ENCODE results near the gene SEC11A.

The SEC11A gene

DNA sequence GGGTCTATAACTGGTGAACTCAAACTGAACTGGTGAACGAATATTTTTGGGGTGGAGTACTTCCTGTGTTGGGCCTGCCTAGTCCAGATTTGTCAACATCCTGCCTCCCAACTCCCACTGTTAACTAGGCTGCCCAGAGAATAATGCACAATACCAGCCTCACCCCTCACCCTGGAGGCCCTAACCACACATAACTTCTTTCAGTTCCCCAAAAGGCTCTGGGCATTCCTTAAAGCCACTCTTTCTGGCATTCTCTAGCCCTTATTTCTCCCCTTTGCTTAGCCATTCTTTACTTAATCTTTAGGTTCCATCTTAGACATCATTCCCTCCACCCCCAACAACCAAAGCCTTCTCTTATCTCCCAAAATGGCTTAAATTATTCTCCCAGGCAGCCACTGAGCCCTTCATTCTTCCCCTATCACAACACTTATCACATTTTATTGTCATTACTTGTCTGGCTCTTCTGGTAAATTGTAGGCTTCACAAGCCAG is 9.1 kb upstream of the SEC11A start:
- peak; percentile 25 for DNase-seq (ENCODE audit: extremely low spot score)
- TF ChIP-seq, protein P1, sequence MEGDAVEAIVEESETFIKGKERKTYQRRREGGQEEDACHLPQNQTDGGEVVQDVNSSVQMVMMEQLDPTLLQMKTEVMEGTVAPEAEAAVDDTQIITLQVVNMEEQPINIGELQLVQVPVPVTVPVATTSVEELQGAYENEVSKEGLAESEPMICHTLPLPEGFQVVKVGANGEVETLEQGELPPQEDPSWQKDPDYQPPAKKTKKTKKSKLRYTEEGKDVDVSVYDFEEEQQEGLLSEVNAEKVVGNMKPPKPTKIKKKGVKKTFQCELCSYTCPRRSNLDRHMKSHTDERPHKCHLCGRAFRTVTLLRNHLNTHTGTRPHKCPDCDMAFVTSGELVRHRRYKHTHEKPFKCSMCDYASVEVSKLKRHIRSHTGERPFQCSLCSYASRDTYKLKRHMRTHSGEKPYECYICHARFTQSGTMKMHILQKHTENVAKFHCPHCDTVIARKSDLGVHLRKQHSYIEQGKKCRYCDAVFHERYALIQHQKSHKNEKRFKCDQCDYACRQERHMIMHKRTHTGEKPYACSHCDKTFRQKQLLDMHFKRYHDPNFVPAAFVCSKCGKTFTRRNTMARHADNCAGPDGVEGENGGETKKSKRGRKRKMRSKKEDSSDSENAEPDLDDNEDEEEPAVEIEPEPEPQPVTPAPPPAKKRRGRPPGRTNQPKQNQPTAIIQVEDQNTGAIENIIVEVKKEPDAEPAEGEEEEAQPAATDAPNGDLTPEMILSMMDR (IDR thresholded peaks at IDR 0.05; ENCODE audit: control extremely low read depth, extremely low read depth, low read depth, missing control alignments): no peak
- POLR2A ChIA-PET: no interaction called here
- CTCF ChIA-PET: interaction anchor here (1.7 to 1.9 kb wide), 2 partner anchors 9 to 10 kb away, joined by 4 to 10 read pairs; partner anchors contain the start of gene SEC11A

DNA sequence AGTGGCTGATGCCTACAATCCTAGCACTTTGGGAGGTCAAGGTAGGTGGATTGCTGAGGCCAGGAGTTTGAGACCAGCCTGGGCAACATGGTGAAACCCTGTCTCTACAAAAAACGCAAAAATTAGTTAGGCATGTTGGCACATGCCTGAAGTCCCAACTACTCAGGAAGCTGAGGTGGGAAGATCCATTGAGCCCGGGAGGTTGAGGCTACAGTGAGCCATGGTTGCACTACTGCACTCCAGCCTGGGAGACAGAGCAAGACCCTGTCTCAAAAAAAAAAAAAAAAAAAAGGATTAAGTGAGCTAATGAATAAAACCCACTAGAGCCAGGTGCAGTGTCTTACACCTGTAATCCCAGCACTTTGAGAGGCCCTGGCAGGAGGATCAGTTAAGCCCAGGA is 6.7 kb upstream of the SEC11A start:
- POLR2A ChIA-PET: interaction anchor here (0.7 kb wide), 1 partner anchor 355 kb away, joined by 4 read pairs; no protein-coding TSS in a partner anchor

DNA sequence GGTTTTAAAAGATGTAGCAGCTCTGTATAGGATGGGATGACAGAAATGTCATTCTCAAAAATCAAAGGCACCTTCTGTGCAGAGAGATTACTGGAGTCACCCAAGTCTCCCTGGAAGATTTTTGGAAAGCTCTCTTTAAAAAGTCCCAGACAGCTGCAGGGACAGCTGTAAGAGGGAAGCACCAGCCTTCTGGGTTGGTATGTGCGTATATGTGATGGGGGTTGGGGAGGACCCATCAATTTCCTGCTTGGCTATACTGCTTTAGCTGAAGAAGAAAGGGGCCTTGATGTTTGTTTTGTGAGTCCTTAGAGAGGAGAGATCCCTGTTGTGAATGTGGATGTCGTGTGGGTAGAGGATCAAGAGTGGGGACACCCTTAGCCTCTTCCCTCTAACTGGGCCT is 5.4 kb upstream of the SEC11A start:
- CTCF ChIA-PET: interaction anchor here (1.1 kb wide), 3 partner anchors 11 to 21 kb away, joined by 3 to 4 read pairs (median 3); no protein-coding TSS in a partner anchor

More for the DNA sequence above, 6.7 kb upstream of the SEC11A start:
- DNase-seq (ENCODE audit: extremely low spot score): no peak
- TF ChIP-seq, protein P1 (IDR thresholded peaks at IDR 0.05; ENCODE audit: control extremely low read depth, extremely low read depth, low read depth, missing control alignments): no peak
- CTCF ChIA-PET: interaction anchor here (0.9 to 1.1 kb wide), 2 partner anchors 17 to 20 kb away, joined by 3 read pairs; no protein-coding TSS in a partner anchor

DNA sequence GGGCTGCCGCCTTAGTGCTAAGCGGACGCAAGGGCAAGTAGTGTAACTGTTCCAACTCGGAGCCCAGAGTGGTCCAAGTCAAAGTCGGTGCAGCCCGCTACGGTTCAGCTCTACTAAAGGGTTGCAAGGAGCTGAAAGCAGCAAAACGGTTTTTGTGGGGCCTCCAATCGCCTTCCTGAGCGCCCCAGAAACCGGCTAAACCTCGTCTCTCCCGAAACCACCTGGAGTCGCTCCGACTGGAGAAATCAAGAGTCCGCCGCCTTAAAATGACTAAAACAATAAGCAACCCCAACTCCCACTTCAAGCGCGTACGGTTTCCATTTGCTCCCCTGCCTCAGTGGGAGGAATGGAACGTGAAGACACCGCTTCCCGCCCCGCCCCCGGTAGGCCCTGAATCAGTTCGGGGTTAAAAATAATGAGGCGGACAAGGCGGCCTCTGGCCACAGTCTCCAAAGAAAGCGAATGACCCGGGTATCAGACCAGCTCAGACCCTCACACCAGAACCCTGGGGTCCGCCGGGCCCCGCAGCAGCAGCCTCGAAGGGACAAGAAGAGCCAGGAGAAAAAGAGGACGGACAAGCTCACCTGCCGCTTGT is 401 bp downstream of the SEC11A start:
- ChIA-PET CTCF (interaction anchor here (1.1 to 2.1 kb wide), 9 partner anchors 9 to 61 kb away, joined by 3 to 10 read pairs (median 4); partner anchors contain the start of genes NMB and WDR73), POLR2A (interaction anchor here (0.8 to 2.6 kb wide), 3 partner anchors 9 to 61 kb away, joined by 3 to 12 read pairs (median 8); partner anchors contain the start of gene WDR73)
- TF ChIP-seq, protein P1 (IDR thresholded peaks at IDR 0.05; ENCODE audit: control extremely low read depth, extremely low read depth, low read depth, missing control alignments): no peak
- no peak for DNase-seq (ENCODE audit: extremely low spot score)

More for the DNA sequence above, 5.4 kb upstream of the SEC11A start:
- TF ChIP-seq, protein P1 (IDR thresholded peaks at IDR 0.05; ENCODE audit: control extremely low read depth, extremely low read depth, low read depth, missing control alignments): no peak
- POLR2A ChIA-PET: no interaction called here
- DNase-seq (ENCODE audit: extremely low spot score): no peak

DNA sequence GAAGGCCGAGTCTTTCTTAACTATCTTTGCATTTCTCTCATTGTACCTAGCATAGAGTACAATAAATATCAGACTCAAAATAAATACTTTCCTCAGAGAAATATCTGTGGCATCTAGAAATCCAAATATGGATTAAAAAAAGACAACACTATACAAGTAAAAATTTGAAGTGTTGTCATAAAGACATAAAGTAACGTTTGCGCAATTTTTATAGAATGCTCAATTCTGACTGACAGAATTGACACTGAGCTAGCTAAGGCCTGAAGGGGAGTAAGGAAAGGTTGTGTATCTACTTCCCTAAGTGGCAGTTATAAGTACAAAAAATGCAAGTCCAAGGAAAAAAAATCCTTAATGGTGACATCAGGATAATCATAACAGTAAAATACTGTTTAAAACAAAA is 1.1 kb downstream of the SEC11A start:
- DNase-seq (ENCODE audit: extremely low spot score): no peak
- ChIA-PET CTCF (interaction anchor here (1.0 to 2.1 kb wide), 7 partner anchors 10 to 59 kb away, joined by 3 to 5 read pairs (median 4); partner anchors contain the start of gene NMB), POLR2A (interaction anchor here (2.6 kb wide), 1 partner anchor 20 kb away, joined by 12 read pairs; no protein-coding TSS in a partner anchor)
- TF ChIP-seq, protein P1 (IDR thresholded peaks at IDR 0.05; ENCODE audit: control extremely low read depth, extremely low read depth, low read depth, missing control alignments): no peak

DNA sequence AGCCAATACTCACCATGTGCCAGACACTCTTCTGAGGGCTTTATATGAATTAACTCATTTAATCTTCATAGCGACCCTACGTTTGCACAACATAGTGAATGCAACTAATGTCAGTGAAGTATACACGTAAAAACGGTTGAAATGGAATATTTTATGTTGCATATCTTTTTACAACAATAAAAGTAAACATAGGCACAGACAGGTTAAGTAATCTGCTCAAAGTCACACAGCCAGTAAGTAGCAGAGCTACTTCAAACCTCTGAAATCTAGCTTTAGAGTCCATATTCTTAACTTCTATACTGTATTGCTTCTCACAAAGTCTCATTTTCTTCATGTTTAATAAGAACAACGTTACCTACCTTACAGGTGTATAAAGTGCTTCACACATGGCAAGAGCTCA is 1.6 kb downstream of the SEC11A start:
- TF ChIP-seq, protein P1 (IDR thresholded peaks at IDR 0.05; ENCODE audit: control extremely low read depth, extremely low read depth, low read depth, missing control alignments): no peak
- DNase-seq (ENCODE audit: extremely low spot score): no peak
- CTCF ChIA-PET: interaction anchor here (1.0 to 1.5 kb wide), 6 partner anchors 10 to 59 kb away, joined by 3 to 5 read pairs (median 4); no protein-coding TSS in a partner anchor
- POLR2A ChIA-PET: interaction anchor here (2.6 kb wide), 1 partner anchor 21 kb away, joined by 12 read pairs; no protein-coding TSS in a partner anchor

All from GM10248 (cell line).